ENCODE results near the gene CYTL1. TPM values are rescaled to one million over a fixed set of nuclear protein-coding genes. Genes with fewer than 3 reads are reported as not detected.
"Not testable (repeated sequence)": the region's sequence is repeated elsewhere in the genome, so short reads cannot be mapped to it uniquely, and the experiment has no call there.

Gene CYTL1
- not detected in 2 replicates for total RNA-seq

GRCh38 chr4:5019274-5019673 lies at the start of gene CYTL1:
Gene CYTL1 (minus strand): TSS chr4:5019458. CDS start chr4:5019445, 13 bp downstream.
- FAIRE-seq = no peak
- Histone ChIP-seq H3K4me3 (ENCODE audit: low read depth, low read length) (no peak within 1 kb of the TSS), H3K27me3 (ENCODE audit: control insufficient read depth, insufficient read depth, low read length) (no peaks in the 10 kb centered on the region), H3K36me3 (ENCODE audit: control insufficient read depth, insufficient read depth, low read length) (no peaks in the 10 kb centered on the region)
- DNase-seq (ENCODE audit: low read depth) = no peak
- TF ChIP-seq CTCF (IDR thresholded peaks at IDR 0.05; ENCODE audit: insufficient read depth, low read length, severe bottlenecking) = no peak

GRCh38 chr4:5067908-5068307 lies 48.6 kb upstream of the CYTL1 start:
- TF ChIP-seq CTCF (IDR thresholded peaks at IDR 0.05; ENCODE audit: insufficient read depth, low read length, severe bottlenecking) = no peak
- no peaks in the 10 kb centered on the region for H3K27me3 ChIP-seq (ENCODE audit: control insufficient read depth, insufficient read depth, low read length)
- no peak overlapping the region for H3K4me3 ChIP-seq (ENCODE audit: low read depth, low read length)
- FAIRE-seq = no peak
- no peaks in the 10 kb centered on the region for H3K36me3 ChIP-seq (ENCODE audit: control insufficient read depth, insufficient read depth, low read length)
- no peak for DNase-seq (ENCODE audit: low read depth)

- H3K36me3 ChIP-seq (ENCODE audit: control insufficient read depth, insufficient read depth, low read length); H3K4me3 ChIP-seq (ENCODE audit: low read depth, low read length); DNase-seq (ENCODE audit: low read depth); FAIRE-seq; H3K27me3 ChIP-seq (ENCODE audit: control insufficient read depth, insufficient read depth, low read length): not testable (repeated sequence)
Observed at GRCh38 chr4:5066968-5067367, 47.7 kb upstream of the CYTL1 start.

GRCh38 chr4:5066101-5066500 lies 46.8 kb upstream of the CYTL1 start:
- DNase-seq (ENCODE audit: low read depth) = no peak
- H3K4me3 ChIP-seq (ENCODE audit: low read depth, low read length) = no peak overlapping the region
- H3K36me3 ChIP-seq (ENCODE audit: control insufficient read depth, insufficient read depth, low read length) = no peaks in the 10 kb centered on the region
- TF ChIP-seq CTCF (IDR thresholded peaks at IDR 0.05; ENCODE audit: insufficient read depth, low read length, severe bottlenecking) = no peak
- no peak for FAIRE-seq
- no peaks in the 10 kb centered on the region for H3K27me3 ChIP-seq (ENCODE audit: control insufficient read depth, insufficient read depth, low read length)

- Histone ChIP-seq H3K27me3 (ENCODE audit: control insufficient read depth, insufficient read depth, low read length) (peaks cover 4% of the 10 kb centered on the region), H3K36me3 (ENCODE audit: control insufficient read depth, insufficient read depth, low read length) (no peaks in the 10 kb centered on the region), H3K4me3 (ENCODE audit: low read depth, low read length) (no peak overlapping the region)
- DNase-seq (ENCODE audit: low read depth) (no peak), FAIRE-seq (no peak)
- TF ChIP-seq CTCF (IDR thresholded peaks at IDR 0.05; ENCODE audit: insufficient read depth, low read length, severe bottlenecking) = no peak
Observed at GRCh38 chr4:5055411-5055810, 36.2 kb upstream of the CYTL1 start.

- DNase-seq (ENCODE audit: low read depth) = no peak
- Histone ChIP-seq H3K36me3 (ENCODE audit: control insufficient read depth, insufficient read depth, low read length) (no peaks in the 10 kb centered on the region), H3K27me3 (ENCODE audit: control insufficient read depth, insufficient read depth, low read length) (peaks cover 4% of the 10 kb centered on the region), H3K4me3 (ENCODE audit: low read depth, low read length) (no peak overlapping the region)
- no peak for FAIRE-seq
- no peak for TF ChIP-seq CTCF (IDR thresholded peaks at IDR 0.05; ENCODE audit: insufficient read depth, low read length, severe bottlenecking)
Observed at GRCh38 chr4:5054532-5054931, 35.3 kb upstream of the CYTL1 start.
